ENCODE results near the gene NUCKS1. TPM values are rescaled to one million over a fixed set of nuclear protein-coding genes. Genes with fewer than 3 reads are reported as not detected.

The NUCKS1 gene
- total RNA-seq, 1 experiment from 2014 or later: 101 TPM

DNA sequence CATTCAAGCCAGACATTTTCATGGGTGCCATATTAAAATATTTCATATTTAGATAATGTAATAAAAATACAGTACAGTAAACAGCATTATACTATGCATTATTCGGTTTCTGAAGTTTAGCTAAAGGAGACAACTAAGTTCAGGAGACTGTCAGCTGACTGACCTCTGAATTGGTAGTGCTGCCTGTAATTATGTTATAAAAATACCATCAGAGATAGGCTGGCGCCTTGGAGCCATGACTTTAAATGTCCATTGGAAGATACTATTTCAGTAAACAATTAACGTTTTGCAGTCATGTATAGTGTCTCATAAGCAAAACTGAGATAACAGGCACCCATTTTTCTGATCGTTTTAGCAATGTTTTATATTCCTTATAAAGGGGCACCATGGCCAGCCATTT lies 36.6 kb upstream of the NUCKS1 start:
- Histone ChIP-seq H3K79me2 (ENCODE audit: low read length) (no peaks in the 10 kb centered on the region), H3K4me3 (ENCODE audit: low read length) (no peak overlapping the region), H4K20me1 (ENCODE audit: low read length) (no peaks in the 10 kb centered on the region), H3K36me3 (ENCODE audit: low read depth, low read length) (peaks cover 6% of the 10 kb centered on the region; the same call in 1 of the 2 replicates), H3K9me3 (ENCODE audit: low read length) (no peaks in the 10 kb centered on the region), H3K9me2 (replicated peaks; ENCODE audit: low read length) (no peaks in the 10 kb centered on the region), H3F3A (ENCODE audit: low read length, unreplicated experiment) (no peaks in the 10 kb centered on the region), H3K27ac (ENCODE audit: low read length) (no peak overlapping the region), H3K4me1 (ENCODE audit: insufficient read depth, low read length) (no peaks in the 10 kb centered on the region), H2AFZ (ENCODE audit: low read length) (no peak overlapping the region), H3K27me3 (ENCODE audit: low read length) (no peaks in the 10 kb centered on the region), H3K4me2 (ENCODE audit: low read length) (no peak overlapping the region), H3K9ac (ENCODE audit: low read length) (no peak overlapping the region)
- intact Hi-C loops (cut with micrococcal nuclease): no loop called here
- ATAC-seq: no peak
- no TSS peak for BruUV-seq (replicated peaks)
- POLR2A ChIA-PET (ENCODE audit: unreplicated experiment): no interaction called here
- no peak for TF ChIP-seq CTCF (conservative IDR thresholded peaks at IDR 0.05; ENCODE audit: low read depth, low read length)
- no peak for TF ChIP-seq EZH2phosphoT487 (IDR thresholded peaks at IDR 0.05; ENCODE audit: borderline replicate concordance, low read length)
- TF ChIP-seq EZH2 (IDR thresholded peaks at IDR 0.05; ENCODE audit: low read length, unreplicated experiment): no peak
- no peak for DNase-seq
- CTCF ChIA-PET: interaction anchor here (0.6 kb wide), 1 partner anchor 74 kb away, joined by 6 read pairs; no protein-coding TSS in a partner anchor

GRCh38 chr1:205785446-205785845 lies 35.5 kb upstream of the NUCKS1 start:
- Histone ChIP-seq H3F3A (ENCODE audit: low read length, unreplicated experiment) (no peaks in the 10 kb centered on the region), H3K4me2 (ENCODE audit: low read length) (no peak overlapping the region), H3K4me3 (ENCODE audit: low read length) (no peak overlapping the region), H3K9me3 (ENCODE audit: low read length) (no peaks in the 10 kb centered on the region), H3K27ac (ENCODE audit: low read length) (no peak overlapping the region), H2AFZ (ENCODE audit: low read length) (no peak overlapping the region), H3K79me2 (ENCODE audit: low read length) (no peaks in the 10 kb centered on the region), H3K9ac (ENCODE audit: low read length) (no peak overlapping the region), H3K27me3 (ENCODE audit: low read length) (no peaks in the 10 kb centered on the region), H3K4me1 (ENCODE audit: insufficient read depth, low read length) (no peaks in the 10 kb centered on the region), H4K20me1 (ENCODE audit: low read length) (no peaks in the 10 kb centered on the region), H3K36me3 (ENCODE audit: low read depth, low read length) (peaks cover 4% of the 10 kb centered on the region; the same call in 1 of the 2 replicates), H3K9me2 (replicated peaks; ENCODE audit: low read length) (no peaks in the 10 kb centered on the region)
- ChIA-PET POLR2A (ENCODE audit: unreplicated experiment) (interaction anchor here (0.7 kb wide), 1 partner anchor 72 kb away, joined by 18 read pairs; no protein-coding TSS in a partner anchor), CTCF (no interaction called here)
- intact Hi-C loops (cut with micrococcal nuclease): no loop called here
- ATAC-seq (no peak), DNase-seq (no peak)
- TF ChIP-seq EZH2phosphoT487 (IDR thresholded peaks at IDR 0.05; ENCODE audit: borderline replicate concordance, low read length) (no peak), CTCF (conservative IDR thresholded peaks at IDR 0.05; ENCODE audit: low read depth, low read length) (no peak), EZH2 (IDR thresholded peaks at IDR 0.05; ENCODE audit: low read length, unreplicated experiment) (no peak)
- BruUV-seq (replicated peaks): no TSS peak

- Histone ChIP-seq H3K9ac (ENCODE audit: low read length) (no peak overlapping the region), H3K4me2 (ENCODE audit: low read length) (no peak overlapping the region), H4K20me1 (ENCODE audit: low read length) (no peaks in the 10 kb centered on the region), H3K9me3 (ENCODE audit: low read length) (no peaks in the 10 kb centered on the region), H2AFZ (ENCODE audit: low read length) (no peak overlapping the region), H3K36me3 (ENCODE audit: low read depth, low read length) (no peaks in the 10 kb centered on the region), H3K4me3 (ENCODE audit: low read length) (no peak overlapping the region), H3K27ac (ENCODE audit: low read length) (no peak overlapping the region), H3K79me2 (ENCODE audit: low read length) (no peaks in the 10 kb centered on the region), H3K9me2 (replicated peaks; ENCODE audit: low read length) (no peaks in the 10 kb centered on the region), H3F3A (ENCODE audit: low read length, unreplicated experiment) (no peaks in the 10 kb centered on the region), H3K4me1 (ENCODE audit: insufficient read depth, low read length) (no peaks in the 10 kb centered on the region), H3K27me3 (ENCODE audit: low read length) (no peaks in the 10 kb centered on the region)
- intact Hi-C loops (cut with micrococcal nuclease): no loop called here
- no peak for DNase-seq
- BruUV-seq (replicated peaks): no TSS peak
- ChIA-PET CTCF (no interaction called here), POLR2A (ENCODE audit: unreplicated experiment) (no interaction called here)
- no peak for ATAC-seq
- no peak for TF ChIP-seq CTCF (conservative IDR thresholded peaks at IDR 0.05; ENCODE audit: low read depth, low read length)
- no peak for TF ChIP-seq EZH2phosphoT487 (IDR thresholded peaks at IDR 0.05; ENCODE audit: borderline replicate concordance, low read length)
- TF ChIP-seq EZH2 (IDR thresholded peaks at IDR 0.05; ENCODE audit: low read length, unreplicated experiment): no peak
These were observed 33.9 kb upstream of the NUCKS1 start for GRCh38 chr1:205783904-205784303.

Data from PC-3 (cell line).